ENCODE results near the gene GOLGA6L1.
"Not testable (repeated sequence)": the region's sequence is repeated elsewhere in the genome, so short reads cannot be mapped to it uniquely, and the experiment has no call there.

GOLGA6L1 gene

GRCh38 chr15:23136722-23137121 is at the start of gene GOLGA6L1:
TSS of gene GOLGA6L1 (minus strand) at chr15:23136822. CDS start at chr15:23136731, 91 bp downstream.
- DNase-seq, result not testable (repeated sequence)

- not testable (repeated sequence) for DNase-seq
Observed at GRCh38 chr15:23181201-23181600, 44.6 kb upstream of the GOLGA6L1 start.

GRCh38 chr15:23180547-23180927 is 43.9 kb upstream of the GOLGA6L1 start:
- not testable (repeated sequence) for DNase-seq

GRCh38 chr15:23179768-23180546 is 43.3 kb upstream of the GOLGA6L1 start:
- DNase-seq, result not testable (repeated sequence)

GRCh38 chr15:23176683-23177082 is 40.1 kb upstream of the GOLGA6L1 start:
- DNase-seq, result not testable (repeated sequence)

GRCh38 chr15:23175606-23176005 is 39.0 kb upstream of the GOLGA6L1 start:
- not testable (repeated sequence) for DNase-seq

- DNase-seq, result not testable (repeated sequence)
Observed at GRCh38 chr15:23174609-23175140, 38.1 kb upstream of the GOLGA6L1 start.

- DNase-seq, result not testable (repeated sequence)
Observed at GRCh38 chr15:23132787-23133186, 3.8 kb downstream of the GOLGA6L1 start.

- no peak for DNase-seq
Observed at GRCh38 chr15:23118208-23118607, 18.4 kb downstream of the GOLGA6L1 start.

GRCh38 chr15:23095796-23096195 is 40.8 kb downstream of the GOLGA6L1 start:
- no peak for DNase-seq

- no peak for DNase-seq
Observed at GRCh38 chr15:23083115-23083514, 53.5 kb downstream of the GOLGA6L1 start.

GRCh38 chr15:23081996-23082737 is 54.5 kb downstream of the GOLGA6L1 start:
- DNase-seq, result not testable (repeated sequence)

GRCh38 chr15:23081271-23081670 is 55.4 kb downstream of the GOLGA6L1 start:
- no peak for DNase-seq

- DNase-seq, result no peak
Observed at GRCh38 chr15:23079766-23080165, 56.9 kb downstream of the GOLGA6L1 start.

Measured in NCI-H2171 treated with DMSO at 0.1 percent for 48 hours (cell line).